HG03159 (cell line): ENCODE data around the gene ACCS.

ENCODE experiments used
- ATAC-seq: cut with Tn5 transposase; IDR thresholded peaks from one replicate; pipeline ENCODE4 v1.9.1; 2021; ENCODE audit warnings: mild to moderate bottlenecking, moderate library complexity; ENCODE audit not compliant: unreplicated experiment

The ACCS gene

GRCh38 chr11:44085330-44085729 is 19.3 kb downstream of the ACCS start:
- no peak for ATAC-seq

DNA sequence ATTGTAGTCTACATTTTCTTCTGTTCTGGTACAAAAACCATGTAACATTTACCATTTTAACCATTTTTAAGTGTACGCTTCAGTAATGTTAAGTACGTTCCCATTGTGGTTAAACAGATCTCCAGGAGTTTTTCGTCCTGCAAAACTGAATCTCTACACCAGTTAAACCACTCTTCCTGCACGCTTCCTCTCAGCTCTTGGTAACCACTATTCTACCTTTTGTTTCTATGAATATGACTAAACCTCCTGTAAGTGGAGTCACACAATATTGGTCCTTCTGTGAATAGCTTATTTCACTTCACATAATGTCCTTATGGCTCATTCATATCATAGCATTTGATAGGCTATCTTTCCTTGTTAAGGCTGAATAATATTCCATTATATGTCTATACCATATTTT is 22.3 kb downstream of the ACCS start:
- no peak for ATAC-seq

- ATAC-seq, result no peak
Observed at GRCh38 chr11:44088871-44089270, 22.8 kb downstream of the ACCS start.

GRCh38 chr11:44090539-44090938 is 24.5 kb downstream of the ACCS start:
- ATAC-seq, result no peak

DNA sequence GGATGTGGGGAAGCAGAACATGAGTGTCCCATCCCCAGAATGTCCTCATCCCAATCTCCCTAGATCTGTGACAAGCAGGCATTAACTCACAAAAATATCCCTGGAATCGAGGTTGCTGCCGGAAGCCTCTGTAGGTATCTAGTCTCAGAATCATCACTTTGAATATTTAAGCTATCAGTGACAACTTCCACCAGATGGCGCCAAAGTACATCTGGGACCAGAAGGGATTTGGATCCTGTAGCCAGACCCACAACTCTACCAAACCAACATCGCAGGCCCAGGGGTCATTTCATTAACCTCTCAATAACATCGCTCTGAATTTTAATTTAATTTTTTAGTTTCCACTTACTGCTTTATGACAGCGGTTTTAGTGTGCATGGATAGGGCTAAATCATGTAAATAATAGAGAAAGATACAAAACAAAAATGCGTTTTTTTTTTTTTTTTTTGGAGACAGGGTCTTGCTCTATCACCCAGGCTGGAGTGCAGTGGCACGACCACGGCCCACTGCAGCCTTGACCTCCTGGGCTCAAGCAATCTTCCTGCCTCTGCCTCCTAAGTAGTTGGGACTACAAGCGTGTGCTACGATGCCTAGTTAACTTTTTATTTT is 28.3 kb downstream of the ACCS start:
- peak; percentile 38 for ATAC-seq

- ATAC-seq, result peak; percentile 93
Observed at GRCh38 chr11:44095506-44096359, 29.7 kb downstream of the ACCS start, which contains the start of gene EXT2. Gene EXT2 (plus strand): TSS chr11:44095678. CDS start chr11:44107713, 12,035 bp downstream.

GRCh38 chr11:44096360-44097185 is 30.5 kb downstream of the ACCS start:
- peak; percentile 8 for ATAC-seq

DNA sequence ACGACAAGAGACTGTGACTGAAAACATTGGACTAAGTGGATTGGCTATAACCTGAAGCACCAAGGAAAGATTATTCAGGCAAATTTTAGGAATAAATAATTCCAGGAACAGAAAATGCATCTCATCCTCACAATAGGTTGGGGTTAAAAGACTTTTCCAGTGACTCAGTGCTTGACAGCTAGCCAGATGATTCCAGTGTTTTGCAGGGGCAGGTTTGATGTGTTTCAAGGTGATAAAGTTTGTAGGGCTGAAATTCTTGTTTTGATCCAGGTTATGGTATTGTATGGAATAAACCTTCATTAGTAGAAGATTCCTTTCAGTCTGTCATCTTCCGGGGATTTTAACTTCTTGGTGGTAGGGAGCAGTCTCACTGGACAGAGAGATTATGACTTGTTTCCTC is 31.8 kb downstream of the ACCS start:
- ATAC-seq, result no peak

GRCh38 chr11:44101098-44101497 is 35.0 kb downstream of the ACCS start:
- no peak for ATAC-seq

- ATAC-seq, result no peak
Observed at GRCh38 chr11:44104481-44105294, 38.6 kb downstream of the ACCS start.

DNA sequence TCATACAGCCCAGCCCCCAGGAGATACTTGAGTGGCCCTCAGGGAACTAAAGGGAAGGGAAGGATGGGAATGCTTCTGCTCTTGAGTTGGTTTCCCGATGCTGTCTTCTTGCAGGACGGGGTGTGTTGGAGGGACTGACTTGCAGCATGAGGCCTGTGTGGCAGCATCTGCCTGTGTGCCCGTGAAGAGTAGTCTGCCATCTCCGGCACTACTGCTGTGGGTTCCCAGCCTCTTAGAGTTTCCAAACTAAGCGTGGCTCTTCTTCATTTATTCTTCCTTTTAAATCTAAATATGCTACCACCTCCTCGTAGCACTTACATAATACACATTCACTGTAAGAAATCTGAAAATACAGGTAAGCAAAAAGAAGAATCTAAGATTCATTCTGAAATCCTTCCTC is 42.2 kb downstream of the ACCS start:
- ATAC-seq, result no peak

DNA sequence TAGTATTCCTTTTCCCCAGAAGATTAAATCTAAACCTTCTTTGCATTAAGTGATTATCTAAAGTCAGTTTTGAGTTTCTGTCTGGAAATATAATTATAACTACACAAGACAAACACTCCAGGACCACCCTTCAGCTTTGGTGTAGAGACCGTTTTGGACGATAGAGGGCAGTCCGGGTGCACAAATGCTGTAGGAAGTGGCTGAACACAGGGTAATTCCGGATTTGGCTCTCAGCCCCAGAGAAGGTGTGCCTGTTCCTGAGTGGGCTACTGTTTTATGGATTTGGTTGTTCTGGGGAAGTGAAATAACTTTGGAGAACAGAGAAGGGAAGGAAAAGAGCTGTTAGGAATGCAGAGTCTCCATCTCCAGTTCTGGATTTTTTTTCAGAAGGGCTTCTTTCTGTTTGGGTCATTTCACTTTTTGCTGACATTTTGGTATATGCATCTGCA is 44.2 kb downstream of the ACCS start:
- ATAC-seq, result peak; percentile 96

DNA sequence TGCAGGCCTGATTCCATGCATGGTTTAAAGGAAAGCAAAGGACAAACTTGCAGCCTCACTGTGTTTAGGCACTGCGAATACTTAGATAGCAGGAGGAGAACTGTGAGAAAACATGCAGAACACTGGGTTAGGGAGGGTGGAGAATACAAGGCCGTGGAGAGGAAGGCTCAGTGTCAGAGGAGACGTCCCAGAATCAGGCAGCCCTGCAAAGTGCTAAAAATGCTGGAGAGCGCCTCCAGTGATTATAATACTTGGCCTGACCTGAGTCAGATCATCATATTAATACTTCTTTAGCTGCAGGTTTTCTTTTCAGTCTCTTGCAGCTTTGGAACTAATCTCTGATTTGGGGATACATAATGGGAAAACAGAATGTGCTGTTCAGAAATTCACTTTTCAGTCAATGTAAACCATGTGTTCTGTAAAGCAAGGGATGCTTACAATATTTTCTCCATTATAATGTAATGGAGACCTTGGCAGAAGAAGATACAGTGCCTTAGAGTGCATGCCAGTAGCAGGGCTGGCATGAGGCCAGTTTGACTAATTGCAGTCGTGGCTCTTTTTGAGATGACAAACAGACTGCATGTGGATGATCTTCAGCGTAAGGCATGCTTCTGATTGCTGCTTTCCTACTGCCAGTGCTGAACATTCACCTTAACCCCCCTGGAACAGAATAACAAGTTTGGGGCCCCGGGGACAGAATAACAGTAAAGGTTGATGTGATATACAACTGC is 46.2 kb downstream of the ACCS start:
- no peak for ATAC-seq

DNA sequence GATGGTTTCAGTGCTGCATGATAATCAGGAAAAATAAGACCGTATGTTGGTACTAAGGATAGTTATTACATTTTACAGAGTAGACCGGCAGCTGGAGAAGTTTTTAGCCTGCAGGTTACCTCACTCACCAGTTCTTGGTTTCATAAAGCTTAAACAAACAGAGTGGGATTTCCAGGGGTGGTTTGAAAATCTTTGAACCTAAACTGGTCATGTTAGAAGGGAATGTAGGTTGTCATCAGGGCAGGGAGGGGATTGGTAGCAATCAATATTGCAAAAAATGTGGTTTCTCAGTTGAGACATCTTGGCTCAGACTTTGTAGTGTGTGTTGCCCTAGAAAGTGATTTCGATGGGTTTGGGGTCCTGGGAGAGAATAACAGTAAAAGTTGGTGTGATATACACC is 46.9 kb downstream of the ACCS start:
- no peak for ATAC-seq

DNA sequence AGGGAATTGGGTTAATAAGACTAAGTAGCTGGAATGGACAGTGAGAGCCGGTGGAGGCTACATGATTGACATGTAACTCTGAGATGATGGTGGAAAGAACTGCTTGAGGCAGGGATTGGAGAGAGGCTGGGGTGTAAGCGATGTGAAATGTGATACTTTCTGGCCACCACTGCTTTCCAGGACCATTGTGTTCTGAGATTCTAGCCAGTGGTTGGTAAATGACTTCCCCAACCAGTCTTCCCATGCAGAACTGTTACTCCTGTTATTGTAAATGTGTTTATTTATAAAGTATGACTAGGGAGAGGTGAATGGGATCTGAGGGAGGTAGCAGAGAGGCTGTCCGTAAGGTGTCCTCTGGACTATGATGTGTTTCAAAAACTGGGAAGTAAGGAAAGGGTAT is 47.5 kb downstream of the ACCS start:
- ATAC-seq, result no peak

- ATAC-seq, result no peak
Observed at GRCh38 chr11:44116234-44116830, 50.3 kb downstream of the ACCS start.

DNA sequence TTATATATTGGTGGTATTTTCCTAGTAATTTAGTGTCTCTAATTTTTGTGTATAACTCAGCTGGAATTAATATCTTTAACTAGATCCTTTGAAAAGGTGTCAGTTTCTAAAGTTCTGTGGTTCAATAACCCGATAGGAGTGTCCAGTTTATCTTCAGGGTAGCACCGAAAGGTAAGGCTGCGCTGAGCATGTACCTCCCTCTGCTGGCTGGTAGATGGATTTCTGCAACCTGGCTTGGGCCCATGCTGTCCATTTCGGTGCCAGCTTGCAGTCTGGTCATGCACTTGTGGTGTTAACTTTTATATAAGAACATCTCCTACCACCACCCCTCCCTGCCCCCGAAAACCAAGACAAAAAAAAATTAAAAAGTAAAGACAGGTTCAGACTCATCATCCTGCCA is 54.1 kb downstream of the ACCS start:
- no peak for ATAC-seq

DNA sequence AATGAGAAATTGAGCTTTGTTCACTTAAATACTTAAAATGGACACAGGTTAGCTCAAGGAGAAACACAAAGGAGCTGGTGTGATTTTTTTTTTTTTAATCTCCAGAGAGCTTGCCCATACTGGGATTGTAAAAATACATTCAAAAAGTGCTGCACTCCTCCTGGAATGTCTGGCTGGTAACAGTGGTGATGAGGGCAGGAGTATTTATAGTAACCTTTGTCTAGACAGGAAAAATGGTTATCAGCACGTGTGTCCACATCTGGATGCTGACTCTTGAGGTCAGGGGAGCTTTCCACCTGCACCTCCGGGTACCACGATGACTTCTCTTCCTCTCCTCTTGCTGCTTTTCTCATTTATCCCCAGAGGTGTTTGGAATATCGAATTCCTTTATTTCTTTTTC is 59.5 kb downstream of the ACCS start:
- no peak for ATAC-seq

GRCh38 chr11:44126304-44126703 is 60.2 kb downstream of the ACCS start:
- ATAC-seq, result no peak

DNA sequence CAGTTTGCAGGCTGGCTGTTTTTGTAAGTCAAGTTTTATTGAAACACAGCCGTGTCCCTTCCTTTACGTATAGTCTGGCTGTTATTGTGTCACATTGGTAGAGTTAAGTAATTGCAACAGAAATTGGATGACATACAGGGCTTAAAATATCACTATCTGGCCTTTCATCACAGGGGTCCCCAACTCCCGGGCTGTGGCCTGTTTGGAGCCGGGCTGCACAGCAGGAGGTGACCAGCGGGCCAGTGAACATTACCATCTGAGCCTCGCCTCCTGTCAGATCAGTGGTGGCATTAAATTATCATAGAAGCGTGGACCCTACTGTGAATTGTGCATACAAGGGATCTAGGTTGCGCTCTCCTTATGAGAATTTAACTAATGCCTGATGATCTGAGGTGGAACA is 61.1 kb downstream of the ACCS start:
- ATAC-seq, result no peak
